GM21367 (cell line): ENCODE data around the gene PHLDB3.
"Not testable (repeated sequence)": the region's sequence is repeated elsewhere in the genome, so short reads cannot be mapped to it uniquely, and the experiment has no call there.

Experiments
- ATAC-seq: cut with Tn5 transposase; IDR thresholded peaks from one replicate; pipeline ENCODE4 v1.9.1; 2021; ENCODE audit not compliant: unreplicated experiment

Gene PHLDB3

GRCh38 chr19:43504426-43505185 lies at the start of gene PHLDB3:
Gene PHLDB3 (minus strand): TSS chr19:43504746. CDS start chr19:43504118, 628 bp downstream.
- ATAC-seq, result no peak

DNA sequence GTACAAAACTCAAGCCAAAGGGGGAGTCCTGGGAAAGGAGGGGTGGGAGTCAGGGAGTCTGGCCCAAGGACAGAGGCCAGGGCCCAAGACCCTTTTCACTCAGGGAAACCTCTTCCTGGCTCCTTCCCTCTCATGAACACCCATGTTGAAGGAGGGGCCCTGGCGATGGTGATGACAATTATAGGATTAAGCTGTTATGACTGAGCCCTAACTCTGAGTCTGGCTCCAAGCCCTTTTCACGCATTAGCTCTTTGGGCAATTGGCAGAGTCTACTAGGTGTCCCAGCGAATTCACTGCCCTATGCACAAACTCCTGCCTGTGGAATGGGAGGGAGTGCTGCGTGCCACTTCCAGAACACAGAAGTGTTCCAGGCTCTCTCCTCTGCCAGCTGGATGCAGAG lies 49.1 kb upstream of the PHLDB3 start:
- no peak for ATAC-seq

- no peak for ATAC-seq
These were observed 48.1 kb upstream of the PHLDB3 start for GRCh38 chr19:43552616-43553015.

- no peak for ATAC-seq
These were observed 47.6 kb upstream of the PHLDB3 start for GRCh38 chr19:43552198-43552450.

- ATAC-seq, result no peak
These were observed 47.1 kb upstream of the PHLDB3 start for GRCh38 chr19:43551399-43552197.

- no peak for ATAC-seq
These were observed 44.2 kb upstream of the PHLDB3 start for GRCh38 chr19:43548706-43549105.

- not testable (repeated sequence) for ATAC-seq
These were observed 43.4 kb upstream of the PHLDB3 start for GRCh38 chr19:43547926-43548325.

GRCh38 chr19:43546581-43546980 lies 42.0 kb upstream of the PHLDB3 start:
- no peak for ATAC-seq

DNA sequence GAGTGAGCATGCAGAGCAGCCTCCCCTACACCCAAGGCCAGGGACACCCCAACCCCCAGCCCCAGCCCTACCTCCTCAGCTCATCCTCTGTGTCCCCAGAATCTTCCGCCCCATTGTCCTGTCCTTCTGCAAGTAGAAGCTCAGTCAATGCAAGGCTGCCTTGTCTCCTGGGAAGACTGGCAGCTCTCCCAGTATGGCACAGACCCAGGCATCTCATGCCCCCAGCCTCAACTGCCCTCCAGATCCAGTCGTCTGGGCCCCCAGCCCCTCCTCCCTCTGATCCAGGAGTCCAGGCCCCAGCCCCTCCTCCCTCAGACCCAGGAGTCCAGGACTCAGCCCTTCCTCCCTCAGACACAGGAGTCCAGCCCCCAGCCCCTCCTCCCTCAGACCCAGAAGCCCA lies 41.4 kb upstream of the PHLDB3 start:
- ATAC-seq, result no peak

GRCh38 chr19:43545276-43545675 lies 40.7 kb upstream of the PHLDB3 start:
- no peak for ATAC-seq

DNA sequence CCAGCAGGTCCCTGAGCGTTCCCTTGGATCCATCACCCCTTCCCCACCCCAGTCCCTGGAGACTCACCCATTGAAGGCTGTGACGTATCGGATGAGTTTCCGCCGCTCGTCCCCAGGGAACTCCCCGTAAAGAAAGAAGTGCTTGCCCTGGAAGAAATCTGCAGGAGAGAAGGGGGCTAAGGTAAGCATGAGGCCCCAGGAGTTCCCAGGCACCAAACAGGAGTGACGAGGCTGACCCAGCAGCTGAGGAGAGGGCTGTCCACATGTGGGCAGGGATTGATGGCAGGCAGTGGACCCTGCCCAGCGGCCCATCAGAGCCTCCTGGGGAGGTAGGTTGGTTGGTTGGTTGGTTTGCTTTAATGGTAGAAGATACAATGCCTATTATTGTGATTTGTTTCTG lies 39.5 kb upstream of the PHLDB3 start:
- ATAC-seq, result no peak

GRCh38 chr19:43541920-43542650 lies 37.5 kb upstream of the PHLDB3 start:
- no peak for ATAC-seq

GRCh38 chr19:43540381-43540780 lies 35.8 kb upstream of the PHLDB3 start:
- ATAC-seq, result no peak

GRCh38 chr19:43538922-43539321 lies 34.4 kb upstream of the PHLDB3 start:
- no peak for ATAC-seq

GRCh38 chr19:43534816-43535761 lies 30.5 kb upstream of the PHLDB3 start:
- no peak for ATAC-seq

DNA sequence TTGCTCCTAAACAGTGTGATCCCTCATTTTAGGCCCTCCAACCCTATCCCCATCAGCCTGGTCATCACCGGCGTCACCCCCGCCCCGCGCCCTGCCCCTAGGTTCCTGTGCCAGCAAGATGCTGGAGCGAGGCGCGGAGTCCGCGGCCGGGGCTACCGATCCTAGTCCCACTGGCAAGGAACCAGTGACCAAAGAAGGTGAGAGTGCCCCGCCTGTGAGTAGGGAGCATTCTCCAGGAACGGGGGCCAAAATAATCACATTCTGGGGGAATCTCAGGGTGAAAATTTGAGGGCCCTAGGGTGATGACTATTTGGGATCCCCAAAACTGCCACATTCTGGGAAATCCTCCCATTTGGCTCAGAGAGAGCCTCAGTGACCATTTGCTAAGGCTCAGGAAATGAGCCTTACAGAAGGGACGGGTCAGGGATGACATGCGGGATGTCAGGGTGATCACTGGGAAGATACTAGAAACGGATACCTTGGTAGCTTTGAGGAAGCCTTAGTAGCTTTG lies 29.8 kb upstream of the PHLDB3 start:
- no peak for ATAC-seq

- ATAC-seq, result peak; percentile 47
These were observed 29.2 kb upstream of the PHLDB3 start for GRCh38 chr19:43533546-43534304.

DNA sequence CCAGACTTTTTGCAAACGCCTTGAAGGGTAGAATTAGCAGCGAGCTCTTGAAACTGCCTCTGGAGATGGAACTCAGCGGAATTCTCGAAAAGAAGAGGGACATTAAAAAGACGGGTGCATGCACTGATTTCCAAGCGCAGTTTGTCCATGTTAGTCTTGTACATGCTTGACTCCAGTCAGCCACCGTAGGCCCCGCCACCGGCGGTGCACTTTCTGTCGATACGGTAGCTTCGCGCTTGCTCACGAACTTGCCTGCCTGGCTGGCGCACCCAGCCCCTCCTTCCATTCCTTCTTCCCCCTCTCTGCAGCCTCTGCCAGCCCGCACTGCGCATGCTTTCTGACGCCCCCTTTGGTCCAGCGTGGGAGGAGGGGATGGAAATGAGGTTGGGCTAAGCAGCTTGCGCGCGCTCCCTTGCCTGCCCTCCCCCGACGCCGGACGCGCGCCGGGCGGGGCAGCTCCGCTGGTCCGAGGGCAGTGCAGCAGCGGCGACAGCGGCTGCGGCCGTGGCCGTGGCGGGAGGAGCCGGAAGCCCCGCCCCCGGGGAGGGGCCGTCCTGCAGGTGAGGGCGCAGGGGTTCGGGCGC lies 28.5 kb upstream of the PHLDB3 start, which contains the start of gene ZNF575:
TSS of gene ZNF575 (plus strand) at position 227 of the 584 bp plus-strand sequence. CDS start 1,235 bp downstream, outside the sequence.
- no peak for ATAC-seq

- no peak for ATAC-seq
These were observed 28.0 kb upstream of the PHLDB3 start for GRCh38 chr19:43532571-43532961.
